ENCODE data around the gene PPARD. TPM values are rescaled to one million over a fixed set of nuclear protein-coding genes. Genes with fewer than 3 reads are reported as not detected.
A peak's percentile ranks its signal among the peaks of the same experiment; 100 is the strongest.

The PPARD gene
- total and polyA plus RNA-seq, 2 donors from 2014 or later = 13.2 to 24.4 TPM

DNA sequence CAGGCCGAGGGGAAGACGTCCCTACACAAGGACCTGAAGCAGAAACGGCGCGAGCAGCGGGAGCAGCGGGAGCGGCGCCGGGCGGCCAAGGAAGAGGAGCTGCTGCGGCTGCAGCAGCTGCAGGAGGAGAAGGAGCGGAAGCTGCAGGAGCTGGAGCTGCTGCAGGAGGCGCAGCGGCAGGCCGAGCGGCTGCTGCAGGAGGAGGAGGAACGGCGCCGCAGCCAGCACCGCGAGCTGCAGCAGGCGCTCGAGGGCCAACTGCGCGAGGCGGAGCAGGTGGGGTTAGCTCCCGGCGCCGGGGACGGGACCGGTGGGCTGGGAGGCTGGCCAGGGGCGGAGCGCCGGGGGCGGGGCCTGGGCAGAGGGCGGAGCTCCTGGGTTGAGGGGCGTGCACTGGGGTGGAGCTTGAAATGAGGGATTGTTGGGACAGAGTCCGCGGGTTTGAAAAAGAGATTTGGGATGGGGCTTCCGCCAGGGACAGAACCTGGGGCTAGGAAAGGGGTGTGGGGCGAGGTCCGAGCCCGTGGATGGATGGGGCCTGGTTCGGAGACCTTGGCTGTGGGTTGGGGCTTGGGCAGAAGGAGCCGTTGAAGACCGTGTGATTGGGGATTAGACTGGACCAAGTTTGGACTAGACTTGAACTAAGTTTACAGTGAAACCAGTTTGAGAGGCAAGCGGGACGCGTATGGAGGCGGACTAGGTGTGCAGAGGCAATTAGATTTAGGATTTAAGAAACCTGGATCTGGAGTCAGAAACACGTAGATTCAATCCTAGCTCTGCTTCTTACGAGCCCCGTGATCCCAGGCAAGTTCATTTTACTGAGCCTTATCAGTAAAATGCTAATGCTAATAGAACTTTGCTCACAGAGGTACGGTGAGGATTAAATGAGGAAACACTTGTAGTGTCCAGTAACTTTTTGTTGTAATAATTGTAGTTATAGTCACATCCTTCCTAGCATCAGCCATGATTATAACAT lies 23.9 kb upstream of the PPARD start:
- intact Hi-C loops (cut with DNase I) = no loop called here
- Histone ChIP-seq H3K9me3 (ENCODE audit: control insufficient read depth in 2 of 3, insufficient read depth in 1 of 3, low read length in 3 of 3) (no peaks in the 10 kb centered on the region), H3K4me1 (ENCODE audit: control insufficient read depth in 2 of 3, insufficient read depth in 2 of 3, low read depth in 1 of 3, low read length in 3 of 3) (peaks cover 0 to 4% (median 0%) of the 10 kb centered on the region in 3 donors), H3K27me3 (ENCODE audit: control insufficient read depth, insufficient read depth, low read length) (no peaks in the 10 kb centered on the region), H3K36me3 (ENCODE audit: control insufficient read depth in 2 of 3, insufficient read depth in 3 of 3, low read length in 3 of 3) (no peaks in the 10 kb centered on the region), H3K4me3 (ENCODE audit: low read length in 3 of 3) (peak overlapping the region; percentile 52 to 67 (median 52)), H3K27ac (ENCODE audit: low read depth in 2 of 2, low read length in 2 of 2) (no peak overlapping the region), H3K9ac (ENCODE audit: low read length in 3 of 3) (peak overlapping the region in 1 of 3 donors; percentile 11)
- TF ChIP-seq, protein P1, sequence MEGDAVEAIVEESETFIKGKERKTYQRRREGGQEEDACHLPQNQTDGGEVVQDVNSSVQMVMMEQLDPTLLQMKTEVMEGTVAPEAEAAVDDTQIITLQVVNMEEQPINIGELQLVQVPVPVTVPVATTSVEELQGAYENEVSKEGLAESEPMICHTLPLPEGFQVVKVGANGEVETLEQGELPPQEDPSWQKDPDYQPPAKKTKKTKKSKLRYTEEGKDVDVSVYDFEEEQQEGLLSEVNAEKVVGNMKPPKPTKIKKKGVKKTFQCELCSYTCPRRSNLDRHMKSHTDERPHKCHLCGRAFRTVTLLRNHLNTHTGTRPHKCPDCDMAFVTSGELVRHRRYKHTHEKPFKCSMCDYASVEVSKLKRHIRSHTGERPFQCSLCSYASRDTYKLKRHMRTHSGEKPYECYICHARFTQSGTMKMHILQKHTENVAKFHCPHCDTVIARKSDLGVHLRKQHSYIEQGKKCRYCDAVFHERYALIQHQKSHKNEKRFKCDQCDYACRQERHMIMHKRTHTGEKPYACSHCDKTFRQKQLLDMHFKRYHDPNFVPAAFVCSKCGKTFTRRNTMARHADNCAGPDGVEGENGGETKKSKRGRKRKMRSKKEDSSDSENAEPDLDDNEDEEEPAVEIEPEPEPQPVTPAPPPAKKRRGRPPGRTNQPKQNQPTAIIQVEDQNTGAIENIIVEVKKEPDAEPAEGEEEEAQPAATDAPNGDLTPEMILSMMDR (IDR thresholded peaks at IDR 0.05; ENCODE audit: borderline replicate concordance, extremely low read depth, insufficient read depth) = no peak
- FAIRE-seq (no peak), DNase-seq (peak; percentile 93 to 96 (median 94))

DNA sequence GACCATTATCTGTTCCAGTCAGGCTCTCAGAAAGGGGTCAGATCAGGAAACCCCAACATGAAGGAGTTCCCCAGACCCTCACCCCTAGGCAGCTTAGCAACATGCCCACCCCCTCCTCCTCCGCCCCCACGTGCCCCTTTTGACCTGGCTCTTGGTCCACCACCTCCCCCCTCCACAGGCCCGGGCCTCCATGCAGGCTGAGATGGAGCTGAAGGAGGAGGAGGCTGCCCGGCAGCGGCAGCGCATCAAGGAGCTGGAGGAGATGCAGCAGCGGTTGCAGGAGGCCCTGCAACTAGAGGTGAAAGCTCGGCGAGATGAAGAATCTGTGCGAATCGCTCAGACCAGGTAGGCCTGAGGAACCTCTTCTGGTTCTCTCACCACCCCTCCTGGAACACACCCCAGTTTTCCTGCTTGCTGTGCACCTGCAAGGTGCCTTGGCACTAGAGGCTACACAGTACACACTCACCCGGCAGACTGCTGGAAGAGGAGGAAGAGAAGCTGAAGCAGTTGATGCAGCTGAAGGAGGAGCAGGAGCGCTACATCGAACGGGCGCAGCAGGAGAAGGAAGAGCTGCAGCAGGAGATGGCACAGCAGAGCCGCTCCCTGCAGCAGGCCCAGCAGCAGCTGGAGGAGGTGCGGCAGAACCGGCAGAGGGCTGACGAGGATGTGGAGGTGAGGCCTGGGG lies 22.9 kb upstream of the PPARD start:
- H3K36me3 ChIP-seq (ENCODE audit: control insufficient read depth in 2 of 3, insufficient read depth in 3 of 3, low read length in 3 of 3) = no peaks in the 10 kb centered on the region
- DNase-seq = peak in 1 of 5 donors; percentile 48
- no peaks in the 10 kb centered on the region for H3K9me3 ChIP-seq (ENCODE audit: control insufficient read depth in 2 of 3, insufficient read depth in 1 of 3, low read length in 3 of 3)
- intact Hi-C loops (cut with DNase I) = no loop called here
- TF ChIP-seq, protein P1 (IDR thresholded peaks at IDR 0.05; ENCODE audit: borderline replicate concordance, extremely low read depth, insufficient read depth) = no peak
- FAIRE-seq = no peak
- H3K4me1 ChIP-seq (ENCODE audit: control insufficient read depth in 2 of 3, insufficient read depth in 2 of 3, low read depth in 1 of 3, low read length in 3 of 3) = peaks cover 0 to 4% (median 0%) of the 10 kb centered on the region in 3 donors
- H3K27ac ChIP-seq (ENCODE audit: low read depth in 2 of 2, low read length in 2 of 2) = no peak overlapping the region
- no peaks in the 10 kb centered on the region for H3K27me3 ChIP-seq (ENCODE audit: control insufficient read depth, insufficient read depth, low read length)
- H3K9ac ChIP-seq (ENCODE audit: low read length in 3 of 3) = no peak overlapping the region
- no peak overlapping the region for H3K4me3 ChIP-seq (ENCODE audit: low read length in 3 of 3)

DNA sequence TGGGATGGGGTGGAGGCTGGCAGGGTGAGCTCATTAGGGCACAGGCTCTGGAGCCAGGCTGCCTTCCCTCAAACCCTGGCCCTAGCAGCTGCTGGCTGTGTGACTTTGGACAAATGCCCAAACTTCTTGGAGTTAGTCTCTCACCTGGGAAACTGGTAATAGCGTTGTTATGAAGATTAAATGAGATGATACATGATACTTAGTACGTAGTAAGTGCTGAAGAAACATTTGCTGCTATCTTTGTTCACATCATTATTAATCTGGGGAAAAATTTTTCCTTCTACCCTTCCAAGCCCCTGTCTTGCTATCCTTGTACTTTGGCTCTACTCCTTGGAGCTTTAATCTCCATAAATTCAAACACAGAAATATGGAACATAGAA lies 22.3 kb upstream of the PPARD start:
- TF ChIP-seq, protein P1 (IDR thresholded peaks at IDR 0.05; ENCODE audit: borderline replicate concordance, extremely low read depth, insufficient read depth) = no peak
- intact Hi-C loops (cut with DNase I) = no loop called here
- no peak overlapping the region for H3K9ac ChIP-seq (ENCODE audit: low read length in 3 of 3)
- peak in 1 of 5 donors; percentile 28 for DNase-seq
- no peak overlapping the region for H3K4me3 ChIP-seq (ENCODE audit: low read length in 3 of 3)
- no peaks in the 10 kb centered on the region for H3K27me3 ChIP-seq (ENCODE audit: control insufficient read depth, insufficient read depth, low read length)
- FAIRE-seq = no peak
- H3K36me3 ChIP-seq (ENCODE audit: control insufficient read depth in 2 of 3, insufficient read depth in 3 of 3, low read length in 3 of 3) = no peaks in the 10 kb centered on the region
- no peaks in the 10 kb centered on the region for H3K9me3 ChIP-seq (ENCODE audit: control insufficient read depth in 2 of 3, insufficient read depth in 1 of 3, low read length in 3 of 3)
- no peak overlapping the region for H3K27ac ChIP-seq (ENCODE audit: low read depth in 2 of 2, low read length in 2 of 2)
- H3K4me1 ChIP-seq (ENCODE audit: control insufficient read depth in 2 of 3, insufficient read depth in 2 of 3, low read depth in 1 of 3, low read length in 3 of 3) = peaks cover 0 to 4% (median 0%) of the 10 kb centered on the region in 3 donors
